Liver (tissue), 3 donors: ENCODE measurements around the gene SLC25A21.

ENCODE experiments used
- FOXA1 ChIP-seq: IDR thresholded peaks from 2 replicates; pipeline ENCODE4 v1.6.1; 2016; ENCODE audit warnings: antibody characterized with exemption
- GABPA ChIP-seq, 2 donors: IDR thresholded peaks in 1 of 2; conservative IDR thresholded peaks in 1 of 2; 2 replicates each; pipeline ENCODE4 v1.6.1; 2016; ENCODE audit warnings: antibody characterized with exemption in 2 of 2, mild to moderate bottlenecking in 1 of 2, moderate library complexity in 1 of 2
- HNF4A ChIP-seq, 2 donors: conservative IDR thresholded peaks; 2 replicates each; pipeline ENCODE4 v1.6.1; 2016; ENCODE audit warnings: antibody characterized with exemption in 2 of 2, mild to moderate bottlenecking in 2 of 2
- JUND ChIP-seq, 2 donors: IDR thresholded peaks; 2 replicates each; pipeline ENCODE4 v1.6.1; 2016; ENCODE audit warnings: antibody characterized with exemption in 2 of 2
- RAD21 ChIP-seq, 2 donors: IDR thresholded peaks; 2 replicates each; pipeline ENCODE4 v1.6.1; 2016; ENCODE audit warnings: antibody characterized with exemption in 2 of 2, mild to moderate bottlenecking in 2 of 2
- RXRA ChIP-seq, 2 donors: IDR thresholded peaks; 2 replicates each; pipeline ENCODE4 v1.6.1; 2017 to 2018; ENCODE audit warnings: antibody characterized with exemption in 2 of 2, mild to moderate bottlenecking in 1 of 2
- SP1 ChIP-seq: IDR thresholded peaks from 2 replicates; pipeline ENCODE4 v1.6.1; 2018; ENCODE audit warnings: antibody characterized with exemption, mild to moderate bottlenecking
- TAF1 ChIP-seq: conservative IDR thresholded peaks from 2 replicates; pipeline ENCODE4 v1.6.1; 2016; ENCODE audit warnings: antibody characterized with exemption, mild to moderate bottlenecking
- YY1 ChIP-seq: IDR thresholded peaks from 2 replicates; pipeline ENCODE4 v1.6.1; 2016; ENCODE audit warnings: antibody characterized with exemption, mild to moderate bottlenecking
- TF ChIP-seq, protein P1 (sequence below): fragments of 150-350 bp; IDR thresholded peaks from 2 replicates; pipeline ENCODE4 v1.5.1; 2017; ENCODE audit warnings: improper control_type of control experiment, low read depth, low read length; ENCODE audit not compliant: missing input control
- TF ChIP-seq, protein P2 (sequence below): IDR thresholded peaks from 2 replicates; pipeline ENCODE4 v1.6.1; 2016; ENCODE audit warnings: antibody characterized with exemption
- TF ChIP-seq, protein P3 (sequence below): IDR thresholded peaks from 2 replicates; pipeline ENCODE4 v1.6.1; 2016; ENCODE audit warnings: antibody characterized with exemption, mild to moderate bottlenecking
- donor health status: healthy.
- donor health status: healthy.

GRCh38 chr14:36827861-36828260 is 344.5 kb downstream of the SLC25A21 start:
- TF ChIP-seq, protein P1, sequence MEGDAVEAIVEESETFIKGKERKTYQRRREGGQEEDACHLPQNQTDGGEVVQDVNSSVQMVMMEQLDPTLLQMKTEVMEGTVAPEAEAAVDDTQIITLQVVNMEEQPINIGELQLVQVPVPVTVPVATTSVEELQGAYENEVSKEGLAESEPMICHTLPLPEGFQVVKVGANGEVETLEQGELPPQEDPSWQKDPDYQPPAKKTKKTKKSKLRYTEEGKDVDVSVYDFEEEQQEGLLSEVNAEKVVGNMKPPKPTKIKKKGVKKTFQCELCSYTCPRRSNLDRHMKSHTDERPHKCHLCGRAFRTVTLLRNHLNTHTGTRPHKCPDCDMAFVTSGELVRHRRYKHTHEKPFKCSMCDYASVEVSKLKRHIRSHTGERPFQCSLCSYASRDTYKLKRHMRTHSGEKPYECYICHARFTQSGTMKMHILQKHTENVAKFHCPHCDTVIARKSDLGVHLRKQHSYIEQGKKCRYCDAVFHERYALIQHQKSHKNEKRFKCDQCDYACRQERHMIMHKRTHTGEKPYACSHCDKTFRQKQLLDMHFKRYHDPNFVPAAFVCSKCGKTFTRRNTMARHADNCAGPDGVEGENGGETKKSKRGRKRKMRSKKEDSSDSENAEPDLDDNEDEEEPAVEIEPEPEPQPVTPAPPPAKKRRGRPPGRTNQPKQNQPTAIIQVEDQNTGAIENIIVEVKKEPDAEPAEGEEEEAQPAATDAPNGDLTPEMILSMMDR: no peak
- TF ChIP-seq RAD21 (IDR thresholded peaks at IDR 0.05) (no peak), TAF1 (no peak), SP1 (no peak), YY1 (no peak), HNF4A (conservative IDR thresholded peaks at IDR 0.05) (no peak), GABPA (IDR thresholded peaks at IDR 0.05 in 1 of 2, conservative IDR thresholded peaks at IDR 0.05 in 1 of 2) (no peak), JUND (IDR thresholded peaks at IDR 0.05) (no peak), RXRA (IDR thresholded peaks at IDR 0.05) (no peak), FOXA1 (no peak)
- TF ChIP-seq, protein P2, sequence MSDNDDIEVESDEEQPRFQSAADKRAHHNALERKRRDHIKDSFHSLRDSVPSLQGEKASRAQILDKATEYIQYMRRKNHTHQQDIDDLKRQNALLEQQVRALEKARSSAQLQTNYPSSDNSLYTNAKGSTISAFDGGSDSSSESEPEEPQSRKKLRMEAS: no peak
- TF ChIP-seq, protein P3, sequence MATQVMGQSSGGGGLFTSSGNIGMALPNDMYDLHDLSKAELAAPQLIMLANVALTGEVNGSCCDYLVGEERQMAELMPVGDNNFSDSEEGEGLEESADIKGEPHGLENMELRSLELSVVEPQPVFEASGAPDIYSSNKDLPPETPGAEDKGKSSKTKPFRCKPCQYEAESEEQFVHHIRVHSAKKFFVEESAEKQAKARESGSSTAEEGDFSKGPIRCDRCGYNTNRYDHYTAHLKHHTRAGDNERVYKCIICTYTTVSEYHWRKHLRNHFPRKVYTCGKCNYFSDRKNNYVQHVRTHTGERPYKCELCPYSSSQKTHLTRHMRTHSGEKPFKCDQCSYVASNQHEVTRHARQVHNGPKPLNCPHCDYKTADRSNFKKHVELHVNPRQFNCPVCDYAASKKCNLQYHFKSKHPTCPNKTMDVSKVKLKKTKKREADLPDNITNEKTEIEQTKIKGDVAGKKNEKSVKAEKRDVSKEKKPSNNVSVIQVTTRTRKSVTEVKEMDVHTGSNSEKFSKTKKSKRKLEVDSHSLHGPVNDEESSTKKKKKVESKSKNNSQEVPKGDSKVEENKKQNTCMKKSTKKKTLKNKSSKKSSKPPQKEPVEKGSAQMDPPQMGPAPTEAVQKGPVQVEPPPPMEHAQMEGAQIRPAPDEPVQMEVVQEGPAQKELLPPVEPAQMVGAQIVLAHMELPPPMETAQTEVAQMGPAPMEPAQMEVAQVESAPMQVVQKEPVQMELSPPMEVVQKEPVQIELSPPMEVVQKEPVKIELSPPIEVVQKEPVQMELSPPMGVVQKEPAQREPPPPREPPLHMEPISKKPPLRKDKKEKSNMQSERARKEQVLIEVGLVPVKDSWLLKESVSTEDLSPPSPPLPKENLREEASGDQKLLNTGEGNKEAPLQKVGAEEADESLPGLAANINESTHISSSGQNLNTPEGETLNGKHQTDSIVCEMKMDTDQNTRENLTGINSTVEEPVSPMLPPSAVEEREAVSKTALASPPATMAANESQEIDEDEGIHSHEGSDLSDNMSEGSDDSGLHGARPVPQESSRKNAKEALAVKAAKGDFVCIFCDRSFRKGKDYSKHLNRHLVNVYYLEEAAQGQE: no peak
